D341Med (cell line): ENCODE results near the gene IPPK.
"Not testable (repeated sequence)": the region's sequence is repeated elsewhere in the genome, so short reads cannot be mapped to it uniquely, and the experiment has no call there.

ENCODE experiments used
- DNase-seq: peaks from one replicate; pipeline ENCODE4 v3.0.0; 2012; ENCODE audit warnings: low spot score

IPPK gene

GRCh38 chr9:92637886-92638620, 31.9 kb downstream of the IPPK start:
- DNase-seq, result no peak

- DNase-seq, result peak; percentile 9
Observed at GRCh38 chr9:92637326-92637725, 32.6 kb downstream of the IPPK start.

- DNase-seq, result peak; percentile 18
Observed at GRCh38 chr9:92636627-92637026, 33.3 kb downstream of the IPPK start.

DNA sequence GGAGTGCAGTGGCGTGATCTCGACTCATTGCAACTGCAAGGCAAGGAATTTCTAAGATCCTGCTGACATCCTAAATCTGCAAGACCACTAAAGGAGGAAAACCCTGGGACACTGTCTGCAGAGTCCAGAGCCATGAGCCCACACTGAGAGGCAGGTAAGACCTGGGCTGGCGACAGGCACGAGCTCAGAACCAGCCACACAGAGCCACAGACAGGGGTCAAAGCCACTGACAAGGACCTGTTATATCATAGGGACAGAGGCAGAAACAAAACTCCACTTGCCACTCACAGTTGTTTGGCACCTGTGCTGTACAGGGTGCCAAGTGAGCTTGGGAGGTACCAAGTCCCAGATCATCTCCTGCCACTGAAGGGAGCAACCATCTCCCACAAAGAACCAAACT, 34.2 kb downstream of the IPPK start:
- DNase-seq, result no peak

DNA sequence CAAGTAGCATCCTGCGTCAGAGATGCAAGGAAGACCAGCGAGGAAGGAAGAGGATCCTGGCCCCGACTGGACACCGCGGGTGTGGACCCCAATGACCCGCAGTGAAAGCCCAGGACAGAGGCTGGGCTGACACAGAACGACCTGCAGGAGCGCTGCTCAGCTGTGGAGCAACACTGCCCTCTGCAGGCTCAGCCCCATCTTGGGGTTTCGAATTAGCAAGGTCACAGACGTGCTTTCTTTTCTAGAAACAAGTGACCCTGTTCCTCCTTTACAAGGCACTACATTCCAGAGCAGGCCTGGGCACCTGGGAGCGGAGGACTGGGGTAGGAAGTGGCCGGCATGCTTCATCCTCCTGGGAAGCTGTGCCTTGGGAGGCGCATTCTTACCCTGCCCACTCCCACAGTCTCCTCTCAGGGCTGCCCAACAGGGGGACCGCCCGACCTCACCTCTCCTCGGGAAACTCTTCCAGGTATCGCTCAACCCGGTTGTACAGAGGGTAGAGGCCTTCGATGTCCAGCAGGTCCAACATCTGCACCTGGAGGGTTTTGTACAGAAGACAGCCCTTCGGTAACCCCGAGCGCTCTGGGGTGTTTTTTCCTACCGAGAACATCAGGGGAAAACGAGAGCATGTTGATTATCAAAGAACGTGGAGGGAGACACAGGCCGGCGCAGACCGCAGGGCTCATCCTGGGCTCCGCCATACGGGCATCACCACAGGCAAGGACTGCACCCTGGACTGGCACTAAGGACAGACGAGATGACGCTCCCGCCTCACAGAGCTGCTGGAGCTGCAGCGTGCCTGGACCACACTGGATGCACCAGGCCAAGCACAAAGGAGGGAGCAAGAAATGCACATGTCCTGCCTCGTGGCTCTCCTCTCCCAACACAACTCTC, 35.0 kb downstream of the IPPK start:
- peak; percentile 88 for DNase-seq

- DNase-seq, result no peak
Observed at GRCh38 chr9:92633614-92634278, 36.2 kb downstream of the IPPK start.

- no peak for DNase-seq
Observed at GRCh38 chr9:92632641-92633040, 37.3 kb downstream of the IPPK start.

DNA sequence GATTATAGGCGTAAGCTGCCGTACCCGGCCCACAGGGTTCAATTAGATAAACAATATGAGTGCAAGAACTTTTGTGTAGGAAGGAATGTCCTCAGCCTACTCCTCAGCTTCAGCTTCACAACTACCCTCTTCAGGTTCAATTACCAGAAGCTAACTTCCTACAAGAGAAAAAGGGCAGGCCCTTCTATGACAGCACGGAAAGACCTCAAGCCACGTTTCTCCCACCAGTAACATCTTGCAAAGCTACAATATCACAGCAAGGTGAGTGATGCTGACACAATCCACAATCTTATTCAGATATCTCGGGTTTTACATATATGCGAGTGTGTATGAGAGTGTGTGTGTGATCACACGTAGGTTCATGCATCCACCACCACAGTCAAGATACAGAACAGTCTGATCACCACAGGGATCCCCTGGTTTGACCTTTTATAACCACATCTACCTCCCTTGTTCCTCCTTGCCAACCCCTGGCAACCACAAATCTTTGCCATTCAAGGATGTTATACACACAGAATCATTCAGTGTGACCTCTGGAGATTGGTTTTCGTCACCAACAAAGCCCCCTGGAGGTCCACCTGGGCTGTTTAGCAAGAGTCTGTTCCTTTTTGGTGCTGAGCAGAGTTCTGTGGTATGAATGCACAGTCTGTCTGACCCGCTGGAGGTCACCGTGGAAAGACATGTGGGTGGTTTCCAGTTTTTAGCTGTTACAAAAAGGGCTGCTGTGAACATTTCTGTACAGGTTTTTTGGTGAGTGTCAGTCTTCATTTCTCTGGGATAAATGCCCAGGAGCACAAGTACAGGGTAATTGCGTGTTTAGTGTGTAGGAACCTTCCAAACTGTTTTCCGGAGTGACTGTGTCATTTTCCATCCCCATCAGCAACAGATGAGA, 38.2 kb downstream of the IPPK start:
- DNase-seq, result no peak

DNA sequence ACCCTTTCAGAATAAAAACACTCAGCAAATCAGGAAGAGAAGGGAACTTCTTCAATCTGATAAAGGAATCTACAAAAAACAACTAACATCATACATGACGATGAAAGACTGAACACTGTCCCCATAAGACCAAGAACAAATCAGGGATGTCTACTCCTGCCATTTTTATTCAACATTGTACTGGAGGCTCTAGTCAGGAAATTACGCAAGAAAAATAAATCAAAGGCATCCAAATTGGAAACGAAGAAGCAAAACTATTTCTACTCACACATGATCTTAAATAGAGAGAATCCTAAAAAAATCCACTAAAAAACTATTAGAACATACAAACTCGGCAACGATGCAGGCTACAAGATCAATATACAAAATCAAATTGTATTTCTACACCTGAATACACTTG, 42.3 kb downstream of the IPPK start:
- no peak for DNase-seq

DNA sequence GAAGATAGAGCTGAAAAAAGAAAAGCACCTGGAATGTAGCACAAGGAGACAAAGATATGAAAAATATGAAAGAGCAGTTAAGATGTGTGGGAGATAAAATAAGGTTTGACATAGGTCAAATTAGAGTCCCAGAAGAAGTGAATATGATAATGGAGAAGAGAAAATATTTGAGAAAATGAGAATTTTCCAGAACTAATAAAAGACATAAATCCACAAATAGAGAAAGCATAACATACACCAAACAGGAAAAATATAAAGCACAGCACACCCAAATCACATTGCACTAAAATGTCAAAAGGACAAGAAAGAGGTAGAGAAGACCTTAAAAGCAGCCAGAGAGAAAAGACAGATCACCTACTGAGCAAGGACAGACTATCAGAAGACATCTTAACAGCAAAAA, 43.4 kb downstream of the IPPK start:
- DNase-seq, result no peak

DNA sequence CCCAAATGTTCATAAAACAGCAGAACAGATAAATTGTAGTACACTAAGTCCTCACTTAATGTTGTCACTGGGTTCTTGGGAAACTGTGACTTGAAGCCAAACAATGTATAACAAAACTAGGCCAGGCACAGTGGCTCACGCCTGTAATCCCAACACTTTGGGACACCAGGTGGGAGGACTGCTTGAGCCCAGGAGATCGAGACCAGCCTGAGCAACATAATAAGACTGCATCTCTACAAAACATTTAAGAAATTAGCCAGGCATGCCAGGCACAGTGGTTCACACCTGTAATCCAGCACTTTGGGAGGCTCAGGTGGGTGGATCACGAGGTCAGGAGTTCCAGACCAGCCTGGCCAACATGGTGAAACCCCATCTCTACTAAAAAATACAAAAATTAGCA, 46.0 kb downstream of the IPPK start:
- not testable (repeated sequence) for DNase-seq

GRCh38 chr9:92620845-92621244, 49.1 kb downstream of the IPPK start:
- no peak for DNase-seq

DNA sequence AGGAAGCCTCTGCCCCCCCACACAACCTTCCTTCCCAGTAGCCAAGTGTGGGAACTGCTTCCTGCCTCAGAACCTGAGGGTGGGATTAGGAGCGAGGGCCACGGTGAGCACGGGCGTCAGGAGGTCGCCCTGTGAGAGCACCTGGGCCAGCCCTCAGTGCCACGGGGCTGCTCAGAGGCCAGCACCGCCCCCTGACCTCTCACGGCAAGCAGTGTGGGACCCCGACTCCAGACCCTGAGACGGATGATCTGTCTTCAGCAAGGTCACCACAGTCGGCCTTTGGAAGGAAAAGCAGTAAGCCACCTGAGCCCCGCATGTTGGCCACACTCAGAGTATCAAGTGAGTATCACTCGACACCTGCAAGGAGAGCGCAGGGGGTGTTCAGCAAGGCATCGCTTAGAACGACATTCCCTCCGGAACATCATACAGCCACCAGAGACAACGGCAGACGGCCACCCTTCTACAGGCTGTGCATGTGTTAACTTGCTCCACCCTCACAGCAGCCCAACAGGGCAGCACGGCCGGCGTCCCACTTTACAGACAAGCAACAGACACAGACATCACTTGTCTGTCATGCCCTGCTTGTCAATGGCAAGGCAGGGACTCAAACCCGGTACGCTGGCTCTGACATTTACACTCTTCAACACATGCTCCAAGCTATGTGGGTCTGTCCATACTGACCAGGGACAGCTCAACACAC, 50.2 kb downstream of the IPPK start:
- no peak for DNase-seq

GRCh38 chr9:92618633-92619225, 51.2 kb downstream of the IPPK start:
- DNase-seq, result peak; percentile 6

- DNase-seq, result peak; percentile 3
Observed at GRCh38 chr9:92617951-92618510, 51.9 kb downstream of the IPPK start.

DNA sequence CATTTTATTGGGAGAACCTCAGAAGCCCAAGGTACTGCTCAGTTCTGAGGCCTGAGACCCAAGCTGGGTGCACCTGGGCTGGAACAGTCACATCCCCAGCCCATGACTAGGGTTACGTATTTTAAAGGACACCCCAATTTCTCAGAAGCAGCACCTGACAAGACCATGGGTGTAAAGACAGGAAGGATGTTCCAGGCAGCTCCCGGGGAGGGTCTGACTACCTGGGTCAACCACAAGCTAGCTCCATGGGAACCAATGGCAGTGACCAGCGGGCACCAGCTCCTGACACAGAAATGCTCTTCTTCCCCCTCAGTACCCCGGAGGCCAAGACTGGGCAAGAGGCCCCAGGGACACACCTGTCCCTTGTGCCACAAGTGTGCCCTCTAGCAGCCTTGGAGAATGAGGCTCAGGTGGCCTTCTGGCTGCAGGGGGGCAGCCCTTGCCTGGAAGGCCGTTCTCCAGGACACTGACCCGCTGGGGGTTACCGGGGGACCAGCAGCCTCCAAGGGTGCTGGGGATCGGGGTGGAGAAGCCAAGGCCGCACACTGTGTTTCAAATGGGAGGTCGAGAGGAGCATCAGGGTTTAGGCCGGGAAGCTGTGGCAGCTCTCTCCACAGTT, 52.6 kb downstream of the IPPK start:
- DNase-seq, result peak; percentile 9

GRCh38 chr9:92616655-92617111, 53.2 kb downstream of the IPPK start:
- DNase-seq, result no peak

GRCh38 chr9:92616199-92616641, 53.7 kb downstream of the IPPK start:
- no peak for DNase-seq

DNA sequence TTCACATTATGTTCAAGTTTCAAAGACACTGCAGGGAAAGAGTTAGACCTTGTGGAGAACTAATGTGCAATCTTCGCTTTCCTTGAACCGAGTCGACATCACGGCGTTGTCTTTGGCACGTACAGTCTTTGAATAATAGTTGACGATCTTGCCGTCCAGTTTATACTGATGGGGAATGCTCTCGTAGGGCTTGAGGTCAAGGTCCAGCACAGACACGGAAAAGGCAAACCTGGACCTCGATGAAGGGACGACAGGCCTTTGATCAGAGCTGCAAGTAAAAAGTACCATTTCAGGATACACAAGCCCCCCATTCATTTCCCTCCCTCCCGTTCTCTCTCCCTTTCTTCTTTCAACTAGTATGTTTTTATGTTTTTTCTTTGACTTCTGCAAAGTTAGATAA, 54.1 kb downstream of the IPPK start:
- no peak for DNase-seq
